Measurements from ENCODE around the gene MBD3. TPM values are rescaled to one million over a fixed set of nuclear protein-coding genes. Genes with fewer than 3 reads are reported as not detected.

MBD3 gene
- total and polyA plus RNA-seq, 2 experiments from 2014 or later, result 27.6 to 118 TPM

DNA sequence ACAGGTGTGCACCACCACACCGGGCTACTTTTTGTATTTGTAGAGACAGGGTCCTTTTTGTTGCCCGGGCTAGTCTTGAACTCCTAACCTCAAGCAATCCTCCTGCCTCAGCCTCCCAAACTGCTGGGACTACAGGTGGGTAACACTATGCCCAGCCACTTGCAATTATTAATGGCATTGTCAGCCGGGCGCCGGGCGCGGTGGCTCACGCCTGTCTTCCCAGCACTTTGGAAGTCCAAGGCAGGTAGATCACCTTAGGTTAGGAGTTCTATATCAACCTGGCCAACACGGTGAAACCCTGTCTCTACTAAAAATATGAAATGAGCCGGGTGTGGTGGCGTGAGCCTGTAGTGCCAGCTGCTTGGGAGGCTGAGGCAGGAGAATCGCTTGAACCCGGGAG is 21.8 kb downstream of the MBD3 start:
- no peak for TF ChIP-seq EZH2phosphoT487 (IDR thresholded peaks at IDR 0.05; ENCODE audit: unreplicated experiment)
- no peak for TF ChIP-seq JUNB (IDR thresholded peaks at IDR 0.05; ENCODE audit: unreplicated experiment)
- TF ChIP-seq, protein P1, sequence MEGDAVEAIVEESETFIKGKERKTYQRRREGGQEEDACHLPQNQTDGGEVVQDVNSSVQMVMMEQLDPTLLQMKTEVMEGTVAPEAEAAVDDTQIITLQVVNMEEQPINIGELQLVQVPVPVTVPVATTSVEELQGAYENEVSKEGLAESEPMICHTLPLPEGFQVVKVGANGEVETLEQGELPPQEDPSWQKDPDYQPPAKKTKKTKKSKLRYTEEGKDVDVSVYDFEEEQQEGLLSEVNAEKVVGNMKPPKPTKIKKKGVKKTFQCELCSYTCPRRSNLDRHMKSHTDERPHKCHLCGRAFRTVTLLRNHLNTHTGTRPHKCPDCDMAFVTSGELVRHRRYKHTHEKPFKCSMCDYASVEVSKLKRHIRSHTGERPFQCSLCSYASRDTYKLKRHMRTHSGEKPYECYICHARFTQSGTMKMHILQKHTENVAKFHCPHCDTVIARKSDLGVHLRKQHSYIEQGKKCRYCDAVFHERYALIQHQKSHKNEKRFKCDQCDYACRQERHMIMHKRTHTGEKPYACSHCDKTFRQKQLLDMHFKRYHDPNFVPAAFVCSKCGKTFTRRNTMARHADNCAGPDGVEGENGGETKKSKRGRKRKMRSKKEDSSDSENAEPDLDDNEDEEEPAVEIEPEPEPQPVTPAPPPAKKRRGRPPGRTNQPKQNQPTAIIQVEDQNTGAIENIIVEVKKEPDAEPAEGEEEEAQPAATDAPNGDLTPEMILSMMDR (conservative IDR thresholded peaks at IDR 0.05; ENCODE audit: low read depth in 2 of 2), result no peak
- no peak for TF ChIP-seq CREB1 (CRISPR knock-in tag; IDR thresholded peaks at IDR 0.05; ENCODE audit: low read depth)
- TF ChIP-seq ETS1 (IDR thresholded peaks at IDR 0.05), result no peak
- TF ChIP-seq STAT1 (IDR thresholded peaks at IDR 0.05; ENCODE audit: unreplicated experiment), result no peak
- no peak for TF ChIP-seq ZNF331 (CRISPR knock-in tag; IDR thresholded peaks at IDR 0.05; ENCODE audit: low read depth)
- no peak for TF ChIP-seq NANOG (IDR thresholded peaks at IDR 0.05; ENCODE audit: borderline replicate concordance)
- TF ChIP-seq EZH2 (IDR thresholded peaks at IDR 0.05; ENCODE audit: low read depth, unreplicated experiment), result no peak
- no peak for TF ChIP-seq POLR2AphosphoS5 (IDR thresholded peaks at IDR 0.05; ENCODE audit: low read depth)
- TF ChIP-seq, protein P2, sequence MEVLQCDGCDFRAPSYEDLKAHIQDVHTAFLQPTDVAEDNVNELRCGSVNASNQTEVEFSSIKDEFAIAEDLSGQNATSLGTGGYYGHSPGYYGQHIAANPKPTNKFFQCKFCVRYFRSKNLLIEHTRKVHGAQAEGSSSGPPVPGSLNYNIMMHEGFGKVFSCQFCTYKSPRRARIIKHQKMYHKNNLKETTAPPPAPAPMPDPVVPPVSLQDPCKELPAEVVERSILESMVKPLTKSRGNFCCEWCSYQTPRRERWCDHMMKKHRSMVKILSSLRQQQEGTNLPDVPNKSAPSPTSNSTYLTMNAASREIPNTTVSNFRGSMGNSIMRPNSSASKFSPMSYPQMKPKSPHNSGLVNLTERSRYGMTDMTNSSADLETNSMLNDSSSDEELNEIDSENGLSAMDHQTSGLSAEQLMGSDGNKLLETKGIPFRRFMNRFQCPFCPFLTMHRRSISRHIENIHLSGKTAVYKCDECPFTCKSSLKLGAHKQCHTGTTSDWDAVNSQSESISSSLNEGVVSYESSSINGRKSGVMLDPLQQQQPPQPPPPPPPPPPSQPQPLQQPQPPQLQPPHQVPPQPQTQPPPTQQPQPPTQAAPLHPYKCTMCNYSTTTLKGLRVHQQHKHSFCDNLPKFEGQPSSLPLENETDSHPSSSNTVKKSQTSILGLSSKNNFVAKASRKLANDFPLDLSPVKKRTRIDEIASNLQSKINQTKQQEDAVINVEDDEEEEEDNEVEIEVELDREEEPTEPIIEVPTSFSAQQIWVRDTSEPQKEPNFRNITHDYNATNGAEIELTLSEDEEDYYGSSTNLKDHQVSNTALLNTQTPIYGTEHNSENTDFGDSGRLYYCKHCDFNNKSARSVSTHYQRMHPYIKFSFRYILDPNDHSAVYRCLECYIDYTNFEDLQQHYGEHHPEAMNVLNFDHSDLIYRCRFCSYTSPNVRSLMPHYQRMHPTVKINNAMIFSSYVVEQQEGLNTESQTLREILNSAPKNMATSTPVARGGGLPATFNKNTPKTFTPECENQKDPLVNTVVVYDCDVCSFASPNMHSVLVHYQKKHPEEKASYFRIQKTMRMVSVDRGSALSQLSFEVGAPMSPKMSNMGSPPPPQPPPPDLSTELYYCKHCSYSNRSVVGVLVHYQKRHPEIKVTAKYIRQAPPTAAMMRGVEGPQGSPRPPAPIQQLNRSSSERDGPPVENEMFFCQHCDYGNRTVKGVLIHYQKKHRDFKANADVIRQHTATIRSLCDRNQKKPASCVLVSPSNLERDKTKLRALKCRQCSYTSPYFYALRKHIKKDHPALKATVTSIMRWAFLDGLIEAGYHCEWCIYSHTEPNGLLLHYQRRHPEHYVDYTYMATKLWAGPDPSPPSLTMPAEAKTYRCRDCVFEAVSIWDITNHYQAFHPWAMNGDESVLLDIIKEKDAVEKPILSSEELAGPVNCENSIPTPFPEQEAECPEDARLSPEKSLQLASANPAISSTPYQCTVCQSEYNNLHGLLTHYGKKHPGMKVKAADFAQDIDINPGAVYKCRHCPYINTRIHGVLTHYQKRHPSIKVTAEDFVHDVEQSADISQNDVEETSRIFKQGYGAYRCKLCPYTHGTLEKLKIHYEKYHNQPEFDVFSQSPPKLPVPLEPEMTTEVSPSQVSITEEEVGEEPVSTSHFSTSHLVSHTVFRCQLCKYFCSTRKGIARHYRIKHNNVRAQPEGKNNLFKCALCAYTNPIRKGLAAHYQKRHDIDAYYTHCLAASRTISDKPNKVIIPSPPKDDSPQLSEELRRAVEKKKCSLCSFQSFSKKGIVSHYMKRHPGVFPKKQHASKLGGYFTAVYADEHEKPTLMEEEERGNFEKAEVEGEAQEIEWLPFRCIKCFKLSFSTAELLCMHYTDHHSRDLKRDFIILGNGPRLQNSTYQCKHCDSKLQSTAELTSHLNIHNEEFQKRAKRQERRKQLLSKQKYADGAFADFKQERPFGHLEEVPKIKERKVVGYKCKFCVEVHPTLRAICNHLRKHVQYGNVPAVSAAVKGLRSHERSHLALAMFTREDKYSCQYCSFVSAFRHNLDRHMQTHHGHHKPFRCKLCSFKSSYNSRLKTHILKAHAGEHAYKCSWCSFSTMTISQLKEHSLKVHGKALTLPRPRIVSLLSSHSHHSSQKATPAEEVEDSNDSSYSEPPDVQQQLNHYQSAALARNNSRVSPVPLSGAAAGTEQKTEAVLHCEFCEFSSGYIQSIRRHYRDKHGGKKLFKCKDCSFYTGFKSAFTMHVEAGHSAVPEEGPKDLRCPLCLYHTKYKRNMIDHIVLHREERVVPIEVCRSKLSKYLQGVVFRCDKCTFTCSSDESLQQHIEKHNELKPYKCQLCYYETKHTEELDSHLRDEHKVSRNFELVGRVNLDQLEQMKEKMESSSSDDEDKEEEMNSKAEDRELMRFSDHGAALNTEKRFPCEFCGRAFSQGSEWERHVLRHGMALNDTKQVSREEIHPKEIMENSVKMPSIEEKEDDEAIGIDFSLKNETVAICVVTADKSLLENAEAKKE (CRISPR knock-in tag; IDR thresholded peaks at IDR 0.05), result no peak
- TF ChIP-seq ZNF114 (CRISPR knock-in tag; IDR thresholded peaks at IDR 0.05), result no peak
- TF ChIP-seq, protein P3, sequence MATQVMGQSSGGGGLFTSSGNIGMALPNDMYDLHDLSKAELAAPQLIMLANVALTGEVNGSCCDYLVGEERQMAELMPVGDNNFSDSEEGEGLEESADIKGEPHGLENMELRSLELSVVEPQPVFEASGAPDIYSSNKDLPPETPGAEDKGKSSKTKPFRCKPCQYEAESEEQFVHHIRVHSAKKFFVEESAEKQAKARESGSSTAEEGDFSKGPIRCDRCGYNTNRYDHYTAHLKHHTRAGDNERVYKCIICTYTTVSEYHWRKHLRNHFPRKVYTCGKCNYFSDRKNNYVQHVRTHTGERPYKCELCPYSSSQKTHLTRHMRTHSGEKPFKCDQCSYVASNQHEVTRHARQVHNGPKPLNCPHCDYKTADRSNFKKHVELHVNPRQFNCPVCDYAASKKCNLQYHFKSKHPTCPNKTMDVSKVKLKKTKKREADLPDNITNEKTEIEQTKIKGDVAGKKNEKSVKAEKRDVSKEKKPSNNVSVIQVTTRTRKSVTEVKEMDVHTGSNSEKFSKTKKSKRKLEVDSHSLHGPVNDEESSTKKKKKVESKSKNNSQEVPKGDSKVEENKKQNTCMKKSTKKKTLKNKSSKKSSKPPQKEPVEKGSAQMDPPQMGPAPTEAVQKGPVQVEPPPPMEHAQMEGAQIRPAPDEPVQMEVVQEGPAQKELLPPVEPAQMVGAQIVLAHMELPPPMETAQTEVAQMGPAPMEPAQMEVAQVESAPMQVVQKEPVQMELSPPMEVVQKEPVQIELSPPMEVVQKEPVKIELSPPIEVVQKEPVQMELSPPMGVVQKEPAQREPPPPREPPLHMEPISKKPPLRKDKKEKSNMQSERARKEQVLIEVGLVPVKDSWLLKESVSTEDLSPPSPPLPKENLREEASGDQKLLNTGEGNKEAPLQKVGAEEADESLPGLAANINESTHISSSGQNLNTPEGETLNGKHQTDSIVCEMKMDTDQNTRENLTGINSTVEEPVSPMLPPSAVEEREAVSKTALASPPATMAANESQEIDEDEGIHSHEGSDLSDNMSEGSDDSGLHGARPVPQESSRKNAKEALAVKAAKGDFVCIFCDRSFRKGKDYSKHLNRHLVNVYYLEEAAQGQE (IDR thresholded peaks at IDR 0.05; ENCODE audit: unreplicated experiment), result no peak
- Histone ChIP-seq H4K20me1 (replicated peaks; ENCODE audit: insufficient read depth) (peaks cover 3% of the 10 kb centered on the region; the same call in 1 of the 2 replicates), H3K27me3 (ENCODE audit: insufficient read depth) (peaks cover 25% of the 10 kb centered on the region), H2AFZ (no peak overlapping the region), H3F3A (replicated peaks; ENCODE audit: low read depth) (no peaks in the 10 kb centered on the region; the same call in 1 of the 2 replicates), H3K36me3 (ENCODE audit: insufficient read depth) (no peaks in the 10 kb centered on the region), H3K4me3 (no peak overlapping the region), H3K27ac (ENCODE audit: low read depth) (no peak overlapping the region), H3K4me1 (ENCODE audit: insufficient read depth) (no peaks in the 10 kb centered on the region; the same call in 1 of the 2 replicates), H3K9me2 (ENCODE audit: insufficient read depth) (no peaks in the 10 kb centered on the region), H3K4me2 (no peak overlapping the region), H3K79me2 (replicated peaks; ENCODE audit: insufficient read depth) (peaks cover 8% of the 10 kb centered on the region)
- Mint-ChIP-seq H3K4me1 (peaks cover 6% of the 10 kb centered on the region; the same call in 2 of the 3 replicates), H3K36me3 (ENCODE audit: low read depth) (peaks cover 5% of the 10 kb centered on the region), H3K27ac (no peak overlapping the region), H3K27me3 (ENCODE audit: insufficient read depth, low read depth, poor library complexity) (peaks cover 47% of the 10 kb centered on the region), H3K4me3 (no peak overlapping the region), H3K9me3 (peaks cover 9% of the 10 kb centered on the region)
- DNase-seq (ENCODE audit: low spot score) (no peak), ATAC-seq (no peak)
